Measurements from ENCODE around the gene USP1. TPM values are rescaled to one million over a fixed set of nuclear protein-coding genes. Genes with fewer than 3 reads are reported as not detected.

The USP1 gene
- total RNA-seq, 1 donor from 2014 or later, result 13.6 TPM

- Mint-ChIP-seq H3K4me1 (ENCODE audit: low read depth, unreplicated experiment) (no peaks in the 10 kb centered on the region), H3K9me3 (ENCODE audit: unreplicated experiment) (no peaks in the 10 kb centered on the region), H3K27me3 (ENCODE audit: unreplicated experiment) (peaks cover 2% of the 10 kb centered on the region), H3K27ac (ENCODE audit: unreplicated experiment) (no peak overlapping the region), H3K36me3 (ENCODE audit: unreplicated experiment) (peaks cover 4% of the 10 kb centered on the region), H3K4me3 (ENCODE audit: unreplicated experiment) (no peak overlapping the region)
- no peak for TF ChIP-seq CTCF (IDR thresholded peaks at IDR 0.05; ENCODE audit: partially characterized antibody, unreplicated experiment)
- no peak for DNase-seq
Observed at GRCh38 chr1:62457955-62458354, 21.1 kb downstream of the USP1 start.

GRCh38 chr1:62462370-62462769, 25.5 kb downstream of the USP1 start:
- no peak for TF ChIP-seq CTCF (IDR thresholded peaks at IDR 0.05; ENCODE audit: partially characterized antibody, unreplicated experiment)
- Mint-ChIP-seq H3K9me3 (ENCODE audit: unreplicated experiment) (no peaks in the 10 kb centered on the region), H3K4me1 (ENCODE audit: low read depth, unreplicated experiment) (peaks cover 2% of the 10 kb centered on the region), H3K4me3 (ENCODE audit: unreplicated experiment) (no peak overlapping the region), H3K27ac (ENCODE audit: unreplicated experiment) (no peak overlapping the region), H3K36me3 (ENCODE audit: unreplicated experiment) (peaks cover 4% of the 10 kb centered on the region), H3K27me3 (ENCODE audit: unreplicated experiment) (no peaks in the 10 kb centered on the region)
- DNase-seq, result no peak

- TF ChIP-seq CTCF (IDR thresholded peaks at IDR 0.05; ENCODE audit: partially characterized antibody, unreplicated experiment), result no peak
- Mint-ChIP-seq H3K4me1 (ENCODE audit: low read depth, unreplicated experiment) (peaks cover 2% of the 10 kb centered on the region), H3K4me3 (ENCODE audit: unreplicated experiment) (no peak overlapping the region), H3K36me3 (ENCODE audit: unreplicated experiment) (peaks cover 23% of the 10 kb centered on the region), H3K27ac (ENCODE audit: unreplicated experiment) (no peak overlapping the region), H3K27me3 (ENCODE audit: unreplicated experiment) (no peaks in the 10 kb centered on the region), H3K9me3 (ENCODE audit: unreplicated experiment) (peaks cover 3% of the 10 kb centered on the region)
- DNase-seq, result no peak
Observed at GRCh38 chr1:62467092-62467491, 30.2 kb downstream of the USP1 start.

- H3K4me1 Mint-ChIP-seq (ENCODE audit: low read depth, unreplicated experiment), result peaks cover 1% of the 10 kb centered on the region
- H3K27me3 Mint-ChIP-seq (ENCODE audit: unreplicated experiment), result no peaks in the 10 kb centered on the region
- no peak for DNase-seq
- no peak overlapping the region for H3K27ac Mint-ChIP-seq (ENCODE audit: unreplicated experiment)
- H3K36me3 Mint-ChIP-seq (ENCODE audit: unreplicated experiment), result no peaks in the 10 kb centered on the region
- H3K4me3 Mint-ChIP-seq (ENCODE audit: unreplicated experiment), result no peak overlapping the region
- no peaks in the 10 kb centered on the region for H3K9me3 Mint-ChIP-seq (ENCODE audit: unreplicated experiment)
- no peak for TF ChIP-seq CTCF (IDR thresholded peaks at IDR 0.05; ENCODE audit: partially characterized antibody, unreplicated experiment)
Observed at GRCh38 chr1:62476525-62477219, 39.8 kb downstream of the USP1 start.

GRCh38 chr1:62481681-62482080, 44.8 kb downstream of the USP1 start:
- H3K4me3 Mint-ChIP-seq (ENCODE audit: unreplicated experiment), result no peak overlapping the region
- H3K4me1 Mint-ChIP-seq (ENCODE audit: low read depth, unreplicated experiment), result peaks cover 1% of the 10 kb centered on the region

More at GRCh38 chr1:62481681-62482080, 44.8 kb downstream of the USP1 start:
- H3K36me3 Mint-ChIP-seq (ENCODE audit: unreplicated experiment), result no peaks in the 10 kb centered on the region
- TF ChIP-seq CTCF (IDR thresholded peaks at IDR 0.05; ENCODE audit: partially characterized antibody, unreplicated experiment), result no peak
- H3K27ac Mint-ChIP-seq (ENCODE audit: unreplicated experiment), result no peak overlapping the region
- no peak for DNase-seq
- H3K9me3 Mint-ChIP-seq (ENCODE audit: unreplicated experiment), result no peaks in the 10 kb centered on the region
- no peaks in the 10 kb centered on the region for H3K27me3 Mint-ChIP-seq (ENCODE audit: unreplicated experiment)

All from glutamatergic neuron (in vitro differentiated cells).